Amniotic stem cell (primary cell): ENCODE results near the gene ZNF573.
A peak's percentile ranks its signal among the peaks of the same experiment; 100 is the strongest.

Experiments
- DNase-seq: peaks from one replicate; lab custom pipeline; 2025; lab: John Stamatoyannopoulos, UW

ZNF573 gene

GRCh38 chr19:37695144-37695899 is 84.1 kb downstream of the ZNF573 start:
- DNase-seq, result no peak

DNA sequence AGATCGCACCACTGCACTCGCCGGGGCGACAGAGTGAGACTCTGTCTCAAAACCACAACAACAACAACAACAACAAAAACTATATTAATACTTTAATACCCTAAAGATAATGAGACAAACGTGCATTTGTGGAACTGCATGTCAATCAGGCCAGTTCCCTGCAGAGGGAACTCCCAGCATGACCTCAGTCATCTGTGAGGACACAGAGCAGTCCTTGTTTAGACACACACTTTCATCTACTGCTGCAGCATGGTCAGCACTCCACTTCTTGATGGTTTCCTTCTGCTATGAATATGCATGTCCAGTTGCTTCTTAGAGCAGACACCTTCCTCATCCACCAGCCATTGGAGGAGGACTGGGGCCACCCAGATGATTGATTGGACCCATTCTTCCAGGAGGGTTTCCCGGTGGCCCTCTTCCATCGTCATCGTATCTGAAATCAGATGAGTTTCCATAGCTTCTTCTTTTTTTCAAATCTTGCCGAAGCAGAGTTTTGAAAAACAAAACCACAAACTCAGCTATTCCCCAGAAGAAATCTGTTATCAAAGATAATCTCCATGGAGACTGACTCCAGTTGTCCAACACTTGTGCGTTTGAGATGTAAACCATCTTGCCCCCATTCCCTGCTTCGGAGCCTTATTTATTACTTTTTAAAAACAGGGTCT is 86.3 kb downstream of the ZNF573 start:
- DNase-seq, result no peak

DNA sequence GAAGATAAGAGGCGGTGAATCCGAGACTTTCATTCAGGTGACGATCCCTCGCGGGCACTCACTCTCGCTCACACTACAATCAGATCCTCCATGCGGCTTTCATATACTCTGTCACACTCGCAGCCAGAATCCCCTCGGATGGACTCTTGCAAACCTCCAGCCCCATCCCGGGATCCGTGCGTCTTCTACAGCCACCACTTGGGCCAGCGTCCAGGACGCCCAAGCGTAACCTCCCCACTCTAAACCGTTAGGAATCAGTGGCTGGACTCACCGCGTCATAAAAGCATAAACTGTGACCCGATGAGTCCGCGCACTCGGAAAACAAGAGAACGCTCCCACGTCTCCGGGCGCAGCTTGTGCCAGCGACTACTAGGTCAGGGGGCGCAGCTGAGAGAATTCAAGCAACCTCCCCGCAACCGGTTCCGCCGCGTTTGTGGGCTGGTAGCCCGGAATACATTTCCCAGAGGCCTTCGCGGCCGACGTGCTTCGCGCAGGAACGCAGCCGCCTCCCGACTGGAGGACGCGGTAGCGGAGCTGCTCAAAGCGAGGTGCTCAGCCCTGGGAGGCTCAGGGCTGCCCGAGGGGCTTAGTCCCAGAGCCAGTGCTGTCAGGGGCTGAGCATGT is 87.4 kb downstream of the ZNF573 start:
- DNase-seq, result peak; percentile 44
